GM12878 (cell line): Measurements from ENCODE around the gene IL4I1. TPM values are rescaled to one million over a fixed set of nuclear protein-coding genes. Genes with fewer than 3 reads are reported as not detected.
A peak's percentile ranks its signal among the peaks of the same experiment; 100 is the strongest.

ENCODE experiments used
- BACH1 ChIP-seq: fragments of 450-650 bp; IDR thresholded peaks from 2 replicates; pipeline ENCODE4 v1.6.1; 2017; ENCODE audit warnings: mild to moderate bottlenecking, borderline replicate concordance
- CBX5 ChIP-seq: sonication (generic); IDR thresholded peaks from 2 replicates; pipeline ENCODE4 v1.6.1; 2016; ENCODE audit warnings: low read depth, moderate library complexity, mild to moderate bottlenecking, inconsistent platforms
- CREB1 ChIP-seq: IDR thresholded peaks from 2 replicates; pipeline ENCODE4 v1.6.1; 2012; ENCODE audit warnings: low read depth, mild to moderate bottlenecking, inconsistent platforms
- CREM ChIP-seq: IDR thresholded peaks from 2 replicates; pipeline ENCODE4 v1.6.1; 2014; ENCODE audit warnings: antibody characterized with exemption, low read depth
- MTA3 ChIP-seq: IDR thresholded peaks from 2 replicates; pipeline ENCODE4 v1.6.1; 2012; ENCODE audit warnings: low read length, inconsistent platforms, borderline replicate concordance
- NFXL1 ChIP-seq: fragments of 450-650 bp; IDR thresholded peaks from 2 replicates; pipeline ENCODE4 v1.6.1; 2017; ENCODE audit warnings: antibody characterized with exemption, mild to moderate bottlenecking, borderline replicate concordance
- POLR2AphosphoS2 ChIP-seq: IDR thresholded peaks from 2 replicates; pipeline ENCODE4 v1.6.1; 2011; ENCODE audit warnings: low read depth, mild to moderate bottlenecking, low read length, improper control_type of control experiment, moderate library complexity
- SRF ChIP-seq, 2 experiments: IDR thresholded peaks; 2 replicates each; pipeline ENCODE4 v1.6.1; 2011; ENCODE audit warnings: low read depth in 2 of 2, low read length in 2 of 2, mild to moderate bottlenecking in 1 of 2, moderate library complexity in 1 of 2
- TAF1 ChIP-seq: IDR thresholded peaks from 2 replicates; pipeline ENCODE4 v1.6.1; 2011; ENCODE audit warnings: mild to moderate bottlenecking, low read depth, low read length, borderline replicate concordance
- ZNF384 ChIP-seq: IDR thresholded peaks from 2 replicates; pipeline ENCODE4 v1.6.1; 2012; ENCODE audit warnings: low read depth, mild to moderate bottlenecking, low read length, improper control_type of control experiment, borderline replicate concordance
- polyA plus RNA-seq, 11 experiments: library from polyadenylated mRNA; depleted of rRNA in 4 of 11; unstranded in 6 of 11; stranded (reverse) in 5 of 11; fragments of >200 nt; fragmentation: Nextera tagmentation in 4 of 11; fragmentation: Illumina TruSeq in 1 of 11; extraction: Ambion mirVana in 4 of 11; extraction: Trizol in 1 of 11; gene quantifications; 1 replicate in 1 of 11; 2 replicates in 10 of 11; pipeline versions ENCODE4 v1.2.1 to v1.2.3, GENCODE V29; 2011 to 2016; ENCODE audit warnings: inconsistent platforms in 2 of 11, missing spikeins in 2 of 11, low read depth in 1 of 11
- total RNA-seq, 4 experiments: library from RNA; depleted of rRNA in 3 of 4; stranded (reverse); fragments of >200 nt in 3 of 4; fragmentation: Illumina TruSeq in 1 of 4; extraction: Trizol in 1 of 4; gene quantifications; 2 replicates each; pipeline versions ENCODE4 v1.2.1 to v1.2.3, GENCODE V29; 2013 to 2021
- TF ChIP-seq, protein P1 (sequence below): IDR thresholded peaks from 2 replicates; pipeline ENCODE4 v1.6.1; 2012; ENCODE audit warnings: low read length, inconsistent platforms
- TF ChIP-seq, protein P2 (sequence below): fragments of 450-650 bp; IDR thresholded peaks from 2 replicates; pipeline ENCODE4 v1.6.1; 2014; ENCODE audit warnings: mild to moderate bottlenecking
- TF ChIP-seq, protein P3 (sequence below): fragments of 450-650 bp; IDR thresholded peaks from 2 replicates; pipeline ENCODE4 v1.6.1; 2016; ENCODE audit warnings: mild to moderate bottlenecking
- TF ChIP-seq, protein P4 (sequence below): IDR thresholded peaks from 2 replicates; pipeline ENCODE4 v1.6.1; 2012; ENCODE audit warnings: low read depth, low read length, improper control_type of control experiment
- TF ChIP-seq, protein P5 (sequence below): fragments of 450-650 bp; IDR thresholded peaks from 2 replicates; pipeline ENCODE4 v1.6.1; 2017; ENCODE audit warnings: borderline replicate concordance
- TF ChIP-seq, protein P6 (sequence below): IDR thresholded peaks from 2 replicates; pipeline ENCODE4 v1.6.1; 2011; ENCODE audit warnings: borderline replicate concordance, low read depth, mild to moderate bottlenecking, moderate library complexity, low read length; ENCODE audit not compliant: insufficient read depth, poor library complexity, severe bottlenecking
- TF ChIP-seq, protein P7 (sequence below): fragments of 450-650 bp; conservative IDR thresholded peaks from 2 replicates; pipeline ENCODE4 v1.6.1; 2017; ENCODE audit warnings: mild to moderate bottlenecking, moderate library complexity
- TF ChIP-seq, protein P8 (sequence below): IDR thresholded peaks from 2 replicates; pipeline ENCODE4 v1.6.1; 2011; ENCODE audit warnings: borderline replicate concordance, low read depth, mild to moderate bottlenecking, moderate library complexity, mixed read lengths, low read length; ENCODE audit not compliant: insufficient read depth; ENCODE audit errors: extremely low read length

Gene IL4I1
- total and polyA plus RNA-seq, 10 of the 15 experiments (the other 5 are each of a cell fraction or from before 2014, with no cell fraction given) = 0.62 to 83.8 (median 42.8) TPM

DNA sequence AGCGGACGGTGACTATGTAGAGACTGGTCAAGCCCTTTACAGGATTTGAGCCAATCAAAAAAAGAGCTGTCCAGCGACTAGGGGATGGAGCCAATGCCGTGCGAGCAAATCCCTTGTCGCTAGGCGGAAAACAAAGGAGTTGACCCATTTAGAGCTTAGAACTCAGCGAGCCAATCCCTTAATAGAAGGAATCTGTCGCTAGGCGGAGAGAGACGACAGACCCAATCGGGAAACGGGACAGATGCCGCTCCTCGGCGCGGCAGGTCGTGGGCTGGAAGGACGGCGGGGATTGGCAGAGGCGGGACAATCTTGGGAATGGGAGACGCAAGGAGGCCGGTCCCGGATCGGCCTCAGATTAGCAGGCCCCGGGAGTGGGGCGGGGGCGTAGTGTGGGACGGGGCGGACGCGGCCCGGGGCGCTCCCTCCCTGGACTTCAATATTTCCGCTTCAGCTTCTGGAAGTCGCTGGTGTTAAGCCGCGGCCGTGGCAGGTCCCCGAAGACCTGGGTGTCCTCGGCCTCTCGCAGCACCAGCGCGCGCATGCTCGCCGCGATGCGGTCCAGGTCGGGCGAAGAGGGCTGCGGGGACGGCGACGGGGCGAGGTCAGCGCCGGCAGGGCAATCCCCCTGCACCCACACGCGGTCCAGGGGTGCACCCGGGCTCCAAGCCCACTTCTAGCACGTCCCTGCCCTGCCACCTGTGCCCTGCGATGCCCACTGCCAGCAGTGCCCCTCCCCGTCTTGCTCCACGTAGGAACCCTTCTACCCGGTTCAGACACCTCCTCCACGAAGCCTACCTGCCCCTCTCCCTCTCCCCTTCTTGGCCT is 27.0 kb downstream of the IL4I1 start (continued):
- TF ChIP-seq, protein P1, sequence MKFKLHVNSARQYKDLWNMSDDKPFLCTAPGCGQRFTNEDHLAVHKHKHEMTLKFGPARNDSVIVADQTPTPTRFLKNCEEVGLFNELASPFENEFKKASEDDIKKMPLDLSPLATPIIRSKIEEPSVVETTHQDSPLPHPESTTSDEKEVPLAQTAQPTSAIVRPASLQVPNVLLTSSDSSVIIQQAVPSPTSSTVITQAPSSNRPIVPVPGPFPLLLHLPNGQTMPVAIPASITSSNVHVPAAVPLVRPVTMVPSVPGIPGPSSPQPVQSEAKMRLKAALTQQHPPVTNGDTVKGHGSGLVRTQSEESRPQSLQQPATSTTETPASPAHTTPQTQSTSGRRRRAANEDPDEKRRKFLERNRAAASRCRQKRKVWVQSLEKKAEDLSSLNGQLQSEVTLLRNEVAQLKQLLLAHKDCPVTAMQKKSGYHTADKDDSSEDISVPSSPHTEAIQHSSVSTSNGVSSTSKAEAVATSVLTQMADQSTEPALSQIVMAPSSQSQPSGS = no peak
- TF ChIP-seq SRF (IDR thresholded peaks at IDR 0.05; ENCODE audit: low read depth in 2 of 2, low read length in 2 of 2) (peak in 1 of 2 experiments; percentile 59; a peak in 2 of 4 replicates), CREM (peak; percentile 84), NFXL1 (no peak), POLR2AphosphoS2 (no peak; the same call in 1 of the 2 replicates), MTA3 (no peak), ZNF384 (no peak), BACH1 (peak; percentile 79; the same call in 1 of the 2 replicates), TAF1 (peak; percentile 56; the same call in 1 of the 2 replicates), CBX5 (no peak), CREB1 (peak; percentile 91)
- TF ChIP-seq, protein P2, sequence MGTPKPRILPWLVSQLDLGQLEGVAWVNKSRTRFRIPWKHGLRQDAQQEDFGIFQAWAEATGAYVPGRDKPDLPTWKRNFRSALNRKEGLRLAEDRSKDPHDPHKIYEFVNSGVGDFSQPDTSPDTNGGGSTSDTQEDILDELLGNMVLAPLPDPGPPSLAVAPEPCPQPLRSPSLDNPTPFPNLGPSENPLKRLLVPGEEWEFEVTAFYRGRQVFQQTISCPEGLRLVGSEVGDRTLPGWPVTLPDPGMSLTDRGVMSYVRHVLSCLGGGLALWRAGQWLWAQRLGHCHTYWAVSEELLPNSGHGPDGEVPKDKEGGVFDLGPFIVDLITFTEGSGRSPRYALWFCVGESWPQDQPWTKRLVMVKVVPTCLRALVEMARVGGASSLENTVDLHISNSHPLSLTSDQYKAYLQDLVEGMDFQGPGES = peak; percentile 87; the same call in 1 of the 2 replicates
- TF ChIP-seq, protein P3, sequence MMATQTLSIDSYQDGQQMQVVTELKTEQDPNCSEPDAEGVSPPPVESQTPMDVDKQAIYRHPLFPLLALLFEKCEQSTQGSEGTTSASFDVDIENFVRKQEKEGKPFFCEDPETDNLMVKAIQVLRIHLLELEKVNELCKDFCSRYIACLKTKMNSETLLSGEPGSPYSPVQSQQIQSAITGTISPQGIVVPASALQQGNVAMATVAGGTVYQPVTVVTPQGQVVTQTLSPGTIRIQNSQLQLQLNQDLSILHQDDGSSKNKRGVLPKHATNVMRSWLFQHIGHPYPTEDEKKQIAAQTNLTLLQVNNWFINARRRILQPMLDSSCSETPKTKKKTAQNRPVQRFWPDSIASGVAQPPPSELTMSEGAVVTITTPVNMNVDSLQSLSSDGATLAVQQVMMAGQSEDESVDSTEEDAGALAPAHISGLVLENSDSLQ = peak; percentile 78
- TF ChIP-seq, protein P4, sequence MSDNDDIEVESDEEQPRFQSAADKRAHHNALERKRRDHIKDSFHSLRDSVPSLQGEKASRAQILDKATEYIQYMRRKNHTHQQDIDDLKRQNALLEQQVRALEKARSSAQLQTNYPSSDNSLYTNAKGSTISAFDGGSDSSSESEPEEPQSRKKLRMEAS = peak; percentile 37; the same call in 1 of the 2 replicates
- TF ChIP-seq, protein P5, sequence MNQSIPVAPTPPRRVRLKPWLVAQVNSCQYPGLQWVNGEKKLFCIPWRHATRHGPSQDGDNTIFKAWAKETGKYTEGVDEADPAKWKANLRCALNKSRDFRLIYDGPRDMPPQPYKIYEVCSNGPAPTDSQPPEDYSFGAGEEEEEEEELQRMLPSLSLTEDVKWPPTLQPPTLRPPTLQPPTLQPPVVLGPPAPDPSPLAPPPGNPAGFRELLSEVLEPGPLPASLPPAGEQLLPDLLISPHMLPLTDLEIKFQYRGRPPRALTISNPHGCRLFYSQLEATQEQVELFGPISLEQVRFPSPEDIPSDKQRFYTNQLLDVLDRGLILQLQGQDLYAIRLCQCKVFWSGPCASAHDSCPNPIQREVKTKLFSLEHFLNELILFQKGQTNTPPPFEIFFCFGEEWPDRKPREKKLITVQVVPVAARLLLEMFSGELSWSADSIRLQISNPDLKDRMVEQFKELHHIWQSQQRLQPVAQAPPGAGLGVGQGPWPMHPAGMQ = no peak
- TF ChIP-seq, protein P6, sequence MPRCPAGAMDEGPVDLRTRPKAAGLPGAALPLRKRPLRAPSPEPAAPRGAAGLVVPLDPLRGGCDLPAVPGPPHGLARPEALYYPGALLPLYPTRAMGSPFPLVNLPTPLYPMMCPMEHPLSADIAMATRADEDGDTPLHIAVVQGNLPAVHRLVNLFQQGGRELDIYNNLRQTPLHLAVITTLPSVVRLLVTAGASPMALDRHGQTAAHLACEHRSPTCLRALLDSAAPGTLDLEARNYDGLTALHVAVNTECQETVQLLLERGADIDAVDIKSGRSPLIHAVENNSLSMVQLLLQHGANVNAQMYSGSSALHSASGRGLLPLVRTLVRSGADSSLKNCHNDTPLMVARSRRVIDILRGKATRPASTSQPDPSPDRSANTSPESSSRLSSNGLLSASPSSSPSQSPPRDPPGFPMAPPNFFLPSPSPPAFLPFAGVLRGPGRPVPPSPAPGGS = no peak
- TF ChIP-seq, protein P7, sequence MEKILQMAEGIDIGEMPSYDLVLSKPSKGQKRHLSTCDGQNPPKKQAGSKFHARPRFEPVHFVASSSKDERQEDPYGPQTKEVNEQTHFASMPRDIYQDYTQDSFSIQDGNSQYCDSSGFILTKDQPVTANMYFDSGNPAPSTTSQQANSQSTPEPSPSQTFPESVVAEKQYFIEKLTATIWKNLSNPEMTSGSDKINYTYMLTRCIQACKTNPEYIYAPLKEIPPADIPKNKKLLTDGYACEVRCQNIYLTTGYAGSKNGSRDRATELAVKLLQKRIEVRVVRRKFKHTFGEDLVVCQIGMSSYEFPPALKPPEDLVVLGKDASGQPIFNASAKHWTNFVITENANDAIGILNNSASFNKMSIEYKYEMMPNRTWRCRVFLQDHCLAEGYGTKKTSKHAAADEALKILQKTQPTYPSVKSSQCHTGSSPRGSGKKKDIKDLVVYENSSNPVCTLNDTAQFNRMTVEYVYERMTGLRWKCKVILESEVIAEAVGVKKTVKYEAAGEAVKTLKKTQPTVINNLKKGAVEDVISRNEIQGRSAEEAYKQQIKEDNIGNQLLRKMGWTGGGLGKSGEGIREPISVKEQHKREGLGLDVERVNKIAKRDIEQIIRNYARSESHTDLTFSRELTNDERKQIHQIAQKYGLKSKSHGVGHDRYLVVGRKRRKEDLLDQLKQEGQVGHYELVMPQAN = 0 out of 2 replicates have a peak, but pooled peaks have one; percentile 37
- TF ChIP-seq, protein P8, sequence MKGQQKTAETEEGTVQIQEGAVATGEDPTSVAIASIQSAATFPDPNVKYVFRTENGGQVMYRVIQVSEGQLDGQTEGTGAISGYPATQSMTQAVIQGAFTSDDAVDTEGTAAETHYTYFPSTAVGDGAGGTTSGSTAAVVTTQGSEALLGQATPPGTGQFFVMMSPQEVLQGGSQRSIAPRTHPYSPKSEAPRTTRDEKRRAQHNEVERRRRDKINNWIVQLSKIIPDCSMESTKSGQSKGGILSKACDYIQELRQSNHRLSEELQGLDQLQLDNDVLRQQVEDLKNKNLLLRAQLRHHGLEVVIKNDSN = no peak
